Measurements from ENCODE around the gene TSPO.

The TSPO gene

DNA sequence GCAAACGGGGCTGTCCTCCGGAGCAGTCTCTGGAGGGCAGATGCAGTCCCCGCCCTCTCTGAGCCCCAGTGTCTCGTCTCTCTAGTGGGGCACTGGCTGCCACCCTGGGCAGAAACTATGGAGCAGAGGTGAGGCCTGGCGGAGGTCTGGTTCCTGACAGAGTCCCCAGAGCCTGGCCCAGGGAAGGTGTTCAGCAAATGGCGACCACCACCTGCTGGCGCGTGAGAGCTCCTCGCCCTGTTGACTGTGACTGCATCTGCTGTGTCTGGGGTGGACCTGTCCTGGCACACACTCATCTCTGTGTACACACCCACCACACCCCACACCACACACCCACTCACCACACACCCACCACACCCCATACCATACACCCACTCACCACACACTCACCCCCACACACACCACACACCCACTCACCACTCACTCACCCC is 53.9 kb downstream of the TSPO start:
- no peak for DNase-seq

DNA sequence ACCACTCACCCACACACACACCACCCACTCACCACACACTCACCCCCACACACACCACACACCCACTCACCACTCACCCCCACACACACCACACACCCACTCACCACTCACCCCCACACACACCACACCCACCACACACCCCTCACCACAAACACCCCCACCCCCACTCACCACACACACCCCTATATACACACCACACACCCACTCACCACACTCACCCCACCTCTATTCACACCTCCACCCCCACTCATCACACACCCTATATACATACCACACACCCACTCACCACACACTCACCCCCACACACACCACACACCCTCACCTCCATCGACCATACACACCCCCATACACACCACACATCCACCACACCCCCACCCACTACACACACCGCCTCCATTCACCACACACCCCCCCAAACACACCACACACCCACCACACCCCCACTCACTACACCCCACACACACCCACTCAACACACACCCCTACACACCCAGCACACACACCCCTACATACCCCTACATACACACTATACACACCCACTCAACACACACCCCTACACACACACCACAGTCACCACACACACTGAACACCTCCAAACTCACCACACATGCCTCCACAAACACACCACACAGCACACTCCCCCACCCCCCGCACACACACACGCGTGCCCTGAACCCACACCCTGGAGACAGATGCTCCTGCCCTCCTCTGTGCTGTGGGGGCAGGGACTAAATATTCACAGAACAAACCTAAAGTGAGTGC is 54.6 kb downstream of the TSPO start:
- no peak for DNase-seq

DNA sequence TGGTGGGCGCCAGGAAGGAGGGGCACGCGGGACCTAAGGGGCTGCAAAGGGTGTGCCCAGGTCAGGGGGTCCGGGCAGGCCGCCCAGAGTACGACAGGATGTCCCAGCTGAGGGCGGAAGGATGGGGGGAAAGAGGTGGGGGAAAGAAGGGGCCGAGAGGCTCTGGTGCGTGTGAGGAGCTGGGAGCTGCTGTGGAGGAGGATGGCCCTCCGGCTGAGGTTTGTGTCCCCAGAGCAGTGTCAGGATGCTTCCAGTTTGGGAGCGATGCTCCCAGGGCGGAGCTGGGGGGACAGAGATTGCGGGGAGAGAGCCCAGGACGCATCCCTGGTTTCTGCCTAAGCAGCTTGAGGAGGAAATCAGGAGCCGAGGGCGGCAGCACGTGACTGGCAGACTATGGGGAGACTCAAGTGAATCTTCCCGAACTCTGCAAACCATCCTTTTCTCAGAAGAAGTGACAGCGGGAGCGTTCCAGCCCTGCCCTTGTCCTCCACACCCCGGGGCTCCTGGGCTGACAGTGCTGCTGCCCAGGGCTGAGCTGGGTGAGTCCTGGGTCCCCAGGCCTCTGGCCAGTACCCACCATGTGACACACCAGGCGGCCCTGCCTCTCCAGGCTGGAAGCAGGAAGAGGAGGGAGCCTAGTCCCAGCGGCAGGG is 55.3 kb downstream of the TSPO start:
- DNase-seq: no peak

DNA sequence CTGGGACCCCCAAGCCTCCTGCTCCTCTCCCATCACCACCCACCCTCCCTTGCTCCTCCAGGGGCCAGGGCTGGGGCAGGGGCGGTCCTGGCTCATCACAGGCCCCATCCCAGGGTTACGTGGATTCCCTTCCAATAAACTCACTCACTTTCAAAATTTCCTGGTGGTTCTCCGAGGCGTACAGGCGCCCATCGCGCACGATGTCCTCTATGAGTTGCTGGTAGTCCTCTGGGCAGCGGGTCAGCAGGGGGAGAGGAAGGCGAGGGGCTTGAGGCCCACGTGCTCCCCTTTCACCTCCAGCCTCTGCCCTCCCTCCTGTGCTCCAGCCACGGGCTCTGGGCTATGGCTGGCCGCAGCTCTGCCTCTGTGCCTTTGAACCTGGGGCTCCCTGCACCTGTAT is 56.0 kb downstream of the TSPO start:
- no peak for DNase-seq

DNA sequence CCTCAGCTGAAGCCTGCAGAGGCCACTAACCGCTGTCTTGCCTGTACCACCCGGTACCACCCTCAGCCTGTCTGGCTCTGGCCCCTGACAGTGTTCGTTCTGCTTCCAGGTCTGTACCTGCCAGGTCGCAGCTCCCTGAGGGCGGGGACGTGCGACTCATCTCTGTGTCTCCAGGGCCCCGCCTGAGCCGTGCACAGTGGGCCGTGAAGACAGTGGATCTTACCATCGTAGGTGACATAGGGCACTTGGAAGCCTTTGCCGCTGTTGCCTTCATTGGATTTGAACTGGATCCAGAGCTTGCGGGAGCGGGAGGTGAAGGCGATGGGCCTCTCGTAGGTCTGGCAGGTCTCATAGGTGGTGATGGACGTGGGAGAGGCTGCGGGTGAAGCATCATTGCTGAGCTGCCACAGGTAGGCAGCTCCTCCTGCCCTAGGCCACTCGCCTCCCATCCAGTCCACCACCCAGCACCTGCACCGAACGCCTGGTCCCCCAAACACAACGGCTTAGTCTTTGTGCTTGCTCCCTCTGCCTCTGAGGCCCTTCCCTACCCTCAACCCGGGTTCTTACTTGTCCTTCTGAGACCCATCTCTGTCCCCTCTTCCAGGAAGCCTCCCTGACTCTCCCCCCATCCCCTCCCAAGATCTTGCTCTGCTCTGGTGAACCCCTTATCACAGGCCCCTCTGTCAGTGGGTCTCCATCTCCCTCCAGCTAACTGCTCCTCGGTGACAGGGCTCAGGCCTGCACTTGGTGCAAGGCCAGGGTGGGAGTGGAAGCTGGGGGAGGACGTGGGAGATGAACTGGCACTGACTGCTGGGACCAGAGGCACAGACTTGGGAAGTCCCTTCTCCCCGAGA is 56.7 kb downstream of the TSPO start:
- no peak for DNase-seq

DNA sequence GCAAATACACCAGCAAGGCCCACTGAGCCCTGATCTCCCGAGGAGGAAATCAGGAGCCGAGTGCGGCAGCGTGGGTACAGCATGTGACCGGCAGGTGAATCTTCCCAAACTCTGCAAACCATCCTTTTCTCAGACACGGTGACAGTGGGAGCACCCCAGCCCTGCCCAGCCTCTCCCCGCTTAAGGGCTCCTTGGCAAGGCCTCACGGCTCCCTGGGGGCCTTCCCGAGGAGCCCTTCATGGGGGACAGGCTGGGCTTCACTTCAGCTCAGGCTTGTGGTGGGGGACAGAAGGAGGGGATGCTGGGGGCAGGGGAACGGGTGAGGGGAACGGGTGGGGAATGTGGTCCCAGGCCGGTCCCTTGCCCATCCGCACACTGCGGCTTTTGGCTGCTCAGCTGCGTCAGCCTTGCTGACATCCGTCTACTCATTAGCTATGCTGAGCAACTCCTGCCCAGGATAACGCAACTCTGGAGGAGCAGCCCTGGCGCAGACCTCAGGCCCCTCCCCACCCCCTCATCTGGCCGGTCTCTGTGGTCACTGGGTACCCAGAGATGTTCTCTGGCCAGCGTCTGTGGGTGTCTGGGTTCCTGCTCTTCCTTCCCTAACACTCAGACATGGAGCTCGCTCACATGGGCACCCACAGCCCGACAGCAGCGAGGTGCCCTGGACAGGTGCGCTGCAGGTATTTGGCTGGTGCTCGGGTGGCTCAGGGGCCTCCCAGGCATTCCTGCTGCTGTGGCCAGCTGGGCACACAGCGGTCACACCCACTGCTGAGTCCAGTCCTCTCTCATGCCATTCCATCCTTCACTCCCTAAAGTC is 57.6 kb downstream of the TSPO start:
- DNase-seq: no peak

DNA sequence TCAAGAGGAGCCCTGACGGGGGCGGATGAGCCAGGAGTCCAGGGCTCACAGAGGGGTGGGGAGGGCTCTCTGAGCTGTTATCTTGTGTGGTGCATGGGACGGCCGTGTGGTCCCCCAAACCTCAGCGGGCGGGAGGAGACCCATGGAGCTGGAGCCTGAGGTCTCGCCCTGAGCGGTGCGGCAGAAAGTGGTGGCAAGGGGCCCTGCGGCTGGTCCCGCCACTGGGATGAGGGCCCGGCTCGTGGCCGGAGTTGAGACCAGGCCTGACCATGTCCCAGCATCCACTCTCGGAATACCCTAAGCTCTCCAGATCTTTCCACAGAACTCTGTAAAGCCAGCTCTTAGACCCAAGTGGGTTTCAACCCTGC is 58.1 kb downstream of the TSPO start:
- DNase-seq: no peak

DNA sequence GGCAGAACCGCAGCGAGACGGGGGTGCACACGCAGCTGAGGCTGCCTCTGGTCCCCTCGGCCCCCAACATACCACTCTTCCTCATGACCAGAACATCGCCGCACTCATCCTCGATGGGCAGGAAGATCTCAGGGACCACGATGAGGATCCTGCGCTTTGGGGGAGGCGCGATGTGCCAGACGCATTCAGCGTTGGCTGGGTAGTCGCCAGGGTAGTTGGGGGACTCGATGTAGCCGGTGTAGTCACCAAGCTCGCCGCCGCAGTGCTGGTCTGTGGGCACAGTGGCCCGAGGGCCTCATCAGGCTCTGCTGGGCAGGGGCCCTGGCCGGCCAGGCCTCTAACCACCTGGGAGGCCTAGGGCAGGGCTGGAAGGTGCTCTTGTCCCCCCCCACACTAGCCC is 58.6 kb downstream of the TSPO start:
- no peak for DNase-seq

DNA sequence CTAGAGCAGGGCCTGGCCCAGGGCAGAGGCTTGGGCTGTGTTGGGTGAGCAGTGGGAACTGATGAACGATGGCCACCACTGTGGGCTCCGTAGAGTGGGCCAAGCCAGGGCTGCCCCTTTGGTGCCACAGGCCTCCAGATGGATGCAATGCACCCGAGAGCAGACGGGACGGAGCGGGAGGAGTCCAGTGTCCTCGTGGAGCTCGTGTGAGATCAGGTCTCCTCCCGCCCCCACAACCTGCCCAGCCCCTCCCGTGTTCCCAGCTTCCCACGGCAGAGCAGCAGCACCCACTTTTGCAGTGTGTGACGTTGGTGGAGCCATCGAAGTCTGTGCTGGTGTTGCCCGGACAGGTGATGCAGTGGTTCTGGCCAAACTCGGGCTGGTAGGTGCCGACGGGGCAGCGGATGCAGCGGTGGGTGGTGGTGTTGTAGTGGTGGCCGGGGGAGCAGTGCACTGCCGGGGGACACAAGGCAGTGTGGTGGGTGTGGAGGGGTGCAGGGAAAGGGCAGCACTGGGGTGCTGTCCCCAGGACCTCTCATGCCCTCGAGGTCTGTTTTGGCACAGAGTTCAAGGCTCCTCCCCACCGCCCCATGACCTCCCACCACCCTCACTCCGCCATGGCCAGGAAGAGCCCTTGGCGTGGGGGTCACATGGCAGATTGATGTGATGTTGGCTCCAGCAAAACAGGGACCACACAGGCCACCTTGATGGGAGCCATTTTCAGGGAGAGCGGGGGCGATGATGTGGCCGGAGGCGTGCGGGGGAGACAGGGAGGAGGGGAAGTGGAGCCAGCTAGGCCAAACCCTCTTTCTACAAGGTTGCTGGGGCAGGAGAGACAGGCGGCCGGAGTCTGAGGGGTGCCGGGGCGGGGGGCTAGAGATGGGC is 59.5 kb downstream of the TSPO start:
- DNase-seq: no peak

DNA sequence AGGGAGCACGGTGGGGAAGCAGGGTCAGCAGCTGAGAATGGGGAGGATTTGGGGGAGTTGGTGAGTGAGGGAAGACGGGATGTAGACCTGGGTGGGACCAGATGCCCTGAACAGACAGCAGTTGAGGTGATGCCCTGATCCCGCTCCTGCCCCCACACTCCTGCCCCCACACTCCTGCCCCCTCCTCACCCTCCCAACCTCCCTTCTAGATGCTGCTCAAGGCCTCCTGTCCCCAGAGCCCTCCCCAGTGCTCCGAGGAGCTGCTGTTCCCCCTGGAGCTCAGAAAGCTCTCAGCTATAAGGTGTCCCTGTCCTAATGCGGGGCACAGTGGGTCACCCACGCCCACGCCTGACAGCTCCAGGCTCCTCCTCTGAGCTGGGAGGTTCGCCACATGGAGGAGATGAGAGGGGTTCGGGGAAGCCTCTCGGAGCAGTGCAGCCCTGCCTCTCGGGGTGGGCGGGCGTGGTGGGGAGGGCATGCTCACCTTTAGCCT is 60.6 kb downstream of the TSPO start:
- no peak for DNase-seq

DNA sequence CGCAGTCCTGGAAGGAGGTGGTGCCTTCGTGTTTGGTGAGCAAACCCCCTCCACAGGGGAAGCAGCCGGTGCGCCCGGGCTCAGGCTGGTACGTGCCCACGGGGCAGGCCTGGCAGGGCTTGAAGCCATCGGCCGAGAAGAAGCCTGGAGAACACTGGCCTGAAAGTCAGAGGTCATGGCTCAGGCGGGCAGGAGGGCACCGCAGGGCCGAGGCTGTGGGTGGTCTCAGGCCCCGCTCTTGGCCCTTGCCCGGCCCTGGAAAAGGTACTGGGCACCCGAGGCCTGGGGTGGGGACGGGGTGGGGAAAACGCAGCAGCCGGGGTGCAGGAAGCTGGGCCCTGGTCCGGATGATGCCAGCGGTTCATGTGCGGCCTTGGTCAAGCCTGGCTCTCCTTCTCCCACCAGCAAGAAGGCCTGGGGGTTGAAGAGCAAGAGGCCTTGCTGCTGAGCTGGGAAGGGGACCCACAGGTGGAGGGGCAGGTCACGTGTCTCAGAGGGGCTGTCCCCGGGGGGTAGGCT is 61.1 kb downstream of the TSPO start:
- DNase-seq: no peak

All from hippocampal formation (tissue), 2 donors.